GM10248 (cell line): ENCODE results near the gene ZNF331.

Experiments used
- CTCF ChIA-PET: fragments of 300-600 bp; sonication (Branson Sonifier 250); formaldehyde crosslinking; extraction: SDS; loops from one replicate; lab custom pipeline; 2021; ENCODE audit warnings: antibody characterized with exemption; lab: Yijun Ruan, JAX
- POLR2A ChIA-PET: fragments of 350-650 bp; sonication (Branson Sonifier 250); formaldehyde crosslinking; extraction: SDS; loops from one replicate; lab custom pipeline; 2020; ENCODE audit warnings: antibody characterized with exemption; lab: Yijun Ruan, JAX
- DNase-seq: peaks from one replicate; pipeline ENCODE4 v3.0.0; 2012; ENCODE audit errors: extremely low spot score
- TF ChIP-seq, protein P1 (sequence below): IDR thresholded peaks from 2 replicates; pipeline ENCODE4 v1.5.1; 2012; ENCODE audit warnings: mild to moderate bottlenecking, low read depth; ENCODE audit errors: extremely low read depth, missing control alignments, control extremely low read depth

ZNF331 gene

DNA sequence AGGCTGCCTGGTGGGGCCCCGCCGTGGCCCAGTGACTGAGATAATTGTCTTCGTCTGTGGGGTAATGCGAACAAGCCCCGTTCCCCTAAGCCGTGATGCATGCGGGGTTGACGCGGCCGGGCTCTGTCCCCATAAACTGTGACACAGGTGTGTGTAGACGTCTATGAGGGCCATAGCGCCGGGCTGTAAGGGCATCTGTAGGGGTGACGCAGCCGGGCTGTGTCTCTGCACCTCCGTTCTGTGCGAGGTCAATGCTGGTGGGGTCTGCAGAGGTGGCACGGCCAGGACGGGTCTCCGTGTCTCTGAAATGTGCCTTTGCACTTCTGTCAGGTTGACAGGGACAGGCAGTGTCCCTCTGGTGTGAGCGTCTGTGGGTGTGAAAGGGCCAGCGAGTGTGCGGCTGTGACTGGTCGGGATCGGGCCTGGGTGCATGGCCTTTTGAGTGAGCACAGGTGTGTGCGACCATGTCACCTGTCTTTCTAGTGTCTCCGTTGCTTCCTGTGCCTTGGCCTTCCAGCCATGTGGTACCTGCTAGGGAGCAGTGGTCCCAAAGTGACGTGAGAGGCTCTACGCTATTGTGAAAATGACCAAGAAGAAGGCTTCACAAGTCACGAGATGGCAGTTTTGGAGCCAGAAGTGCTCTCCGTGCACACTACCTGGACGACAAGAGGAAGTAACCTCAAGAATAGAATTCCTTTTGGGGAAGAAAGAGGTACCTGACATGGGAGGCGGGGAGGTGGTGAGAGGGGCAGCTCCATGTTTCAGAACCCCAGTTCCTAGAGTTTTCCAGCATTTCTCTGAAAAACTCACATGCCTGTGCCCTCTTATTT is 16.4 kb upstream of the ZNF331 start:
- TF ChIP-seq, protein P1, sequence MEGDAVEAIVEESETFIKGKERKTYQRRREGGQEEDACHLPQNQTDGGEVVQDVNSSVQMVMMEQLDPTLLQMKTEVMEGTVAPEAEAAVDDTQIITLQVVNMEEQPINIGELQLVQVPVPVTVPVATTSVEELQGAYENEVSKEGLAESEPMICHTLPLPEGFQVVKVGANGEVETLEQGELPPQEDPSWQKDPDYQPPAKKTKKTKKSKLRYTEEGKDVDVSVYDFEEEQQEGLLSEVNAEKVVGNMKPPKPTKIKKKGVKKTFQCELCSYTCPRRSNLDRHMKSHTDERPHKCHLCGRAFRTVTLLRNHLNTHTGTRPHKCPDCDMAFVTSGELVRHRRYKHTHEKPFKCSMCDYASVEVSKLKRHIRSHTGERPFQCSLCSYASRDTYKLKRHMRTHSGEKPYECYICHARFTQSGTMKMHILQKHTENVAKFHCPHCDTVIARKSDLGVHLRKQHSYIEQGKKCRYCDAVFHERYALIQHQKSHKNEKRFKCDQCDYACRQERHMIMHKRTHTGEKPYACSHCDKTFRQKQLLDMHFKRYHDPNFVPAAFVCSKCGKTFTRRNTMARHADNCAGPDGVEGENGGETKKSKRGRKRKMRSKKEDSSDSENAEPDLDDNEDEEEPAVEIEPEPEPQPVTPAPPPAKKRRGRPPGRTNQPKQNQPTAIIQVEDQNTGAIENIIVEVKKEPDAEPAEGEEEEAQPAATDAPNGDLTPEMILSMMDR = no peak
- CTCF ChIA-PET = interaction anchor here (0.7 kb wide), 1 partner anchor 14 kb away, joined by 4 read pairs; no protein-coding TSS in a partner anchor

DNA sequence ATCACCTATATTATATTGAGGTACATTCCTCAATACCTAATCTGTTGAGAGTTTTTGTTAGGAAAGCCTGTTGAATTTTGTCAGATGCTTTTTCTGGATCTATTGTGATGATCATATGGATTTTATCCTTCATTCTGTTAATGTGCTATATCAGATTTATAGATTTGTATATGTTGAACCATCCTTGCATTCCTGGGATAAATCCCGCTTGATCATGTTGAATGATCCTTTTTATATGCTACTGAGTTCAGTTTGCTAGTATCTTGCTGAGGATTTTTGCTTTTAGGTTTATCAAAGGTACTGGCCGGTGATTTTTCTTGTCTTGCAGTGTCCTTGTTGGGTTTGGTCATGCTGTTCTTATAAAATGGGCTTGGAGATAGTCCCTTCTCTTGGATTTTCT is 12.0 kb upstream of the ZNF331 start:
- TF ChIP-seq, protein P1 = no peak
- no peak for DNase-seq
- ChIA-PET CTCF (no interaction called here), POLR2A (no interaction called here)

More for the DNA sequence above, 16.4 kb upstream of the ZNF331 start:
- no peak for DNase-seq
- POLR2A ChIA-PET = no interaction called here

DNA sequence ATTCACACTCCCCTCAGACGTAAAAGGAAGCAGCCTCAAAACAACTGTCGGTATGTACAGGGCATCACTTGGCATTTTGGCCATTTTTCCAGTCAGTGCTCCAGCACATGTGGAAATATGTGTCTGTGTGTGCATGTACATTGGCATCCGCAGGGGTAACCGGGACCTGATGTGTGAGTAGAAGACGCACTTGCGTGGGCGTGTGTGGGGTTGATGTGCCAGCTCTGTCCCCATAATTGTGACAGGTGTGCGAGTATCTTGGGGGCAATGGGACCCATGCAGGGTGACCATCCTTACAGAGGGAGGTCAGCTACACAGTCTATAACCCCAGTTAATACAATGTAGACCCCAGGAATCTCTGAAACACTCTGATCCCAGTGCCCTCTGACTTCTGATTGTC is 7.3 kb upstream of the ZNF331 start:
- ChIA-PET POLR2A (no interaction called here), CTCF (no interaction called here)
- TF ChIP-seq, protein P1 = no peak
- no peak for DNase-seq

DNA sequence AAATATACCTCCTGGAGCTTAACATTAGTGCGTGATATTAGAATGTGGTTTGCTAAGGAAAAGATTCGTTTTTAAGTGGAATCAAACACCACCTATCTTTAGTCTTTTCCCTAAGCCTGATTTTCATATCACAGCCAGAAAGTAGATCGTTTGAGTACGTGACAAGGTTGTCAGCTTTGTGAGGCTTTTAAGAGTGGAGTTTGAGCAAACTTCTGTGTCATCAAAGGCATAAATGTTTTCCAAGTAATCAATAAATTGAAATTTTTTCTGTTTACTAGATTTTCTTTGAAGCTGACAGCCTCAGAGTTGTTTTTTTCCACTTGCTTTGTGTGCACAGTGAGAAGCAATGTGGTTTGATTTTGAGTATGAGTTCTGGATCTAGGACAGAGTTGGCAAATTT is 6.5 kb upstream of the ZNF331 start:
- POLR2A ChIA-PET = no interaction called here
- TF ChIP-seq, protein P1 = no peak
- no peak for DNase-seq
- CTCF ChIA-PET = no interaction called here

DNA sequence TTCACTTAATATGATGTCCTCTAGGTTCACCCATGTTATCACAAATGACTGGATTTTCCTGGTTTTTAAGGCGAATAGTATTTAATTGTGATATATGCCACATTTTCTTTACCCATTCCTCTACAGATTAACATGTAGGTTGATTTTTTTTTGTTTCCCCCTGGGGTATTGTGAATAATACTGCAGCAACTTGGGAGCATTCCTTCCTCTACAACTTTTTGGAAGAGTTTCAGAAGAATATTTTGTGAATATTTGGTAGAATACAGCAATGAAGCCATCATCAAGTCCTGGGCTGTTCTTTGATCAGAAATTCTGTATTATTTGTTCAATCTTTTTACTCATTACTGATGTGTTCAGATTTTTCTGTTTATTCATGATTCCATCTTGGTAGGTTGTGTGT is 5.6 kb upstream of the ZNF331 start:
- no peak for DNase-seq
- CTCF ChIA-PET = no interaction called here
- POLR2A ChIA-PET = no interaction called here
- TF ChIP-seq, protein P1 = no peak

- CTCF ChIA-PET = no interaction called here
- no peak for DNase-seq
- TF ChIP-seq, protein P1 = no peak
- POLR2A ChIA-PET = no interaction called here
These were observed 1.8 kb upstream of the ZNF331 start for GRCh38 chr19:53536225-53536548.
